ENCODE data around the gene HSPA12B. TPM values are rescaled to one million over a fixed set of nuclear protein-coding genes. Genes with fewer than 3 reads are reported as not detected.

HSPA12B gene
- total and polyA plus RNA-seq, 2 of the 13 experiments (the other 11 are each of a cell fraction or from before 2014, with no cell fraction given), result 0.01 TPM; not detected in 1

GRCh38 chr20:3781153-3781910, 48.8 kb downstream of the HSPA12B start, which contains the start of gene SPEF1 (continued):
- TF ChIP-seq ZHX2 (IDR thresholded peaks at IDR 0.05; ENCODE audit: low read depth), result peak; percentile 61; the same call in 1 of the 2 replicates
- TF ChIP-seq ZHX2 (CRISPR knock-in tag; IDR thresholded peaks at IDR 0.05; ENCODE audit: borderline replicate concordance), result no peak
- 0 out of 2 replicates have a peak, but pooled peaks have one; percentile 51 for TF ChIP-seq ZBTB7B (CRISPR knock-in tag; IDR thresholded peaks at IDR 0.05)
- TF ChIP-seq, protein P1, sequence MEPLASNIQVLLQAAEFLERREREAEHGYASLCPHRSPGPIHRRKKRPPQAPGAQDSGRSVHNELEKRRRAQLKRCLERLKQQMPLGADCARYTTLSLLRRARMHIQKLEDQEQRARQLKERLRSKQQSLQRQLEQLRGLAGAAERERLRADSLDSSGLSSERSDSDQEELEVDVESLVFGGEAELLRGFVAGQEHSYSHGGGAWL (CRISPR knock-in tag; IDR thresholded peaks at IDR 0.05), result peak; percentile 28; the same call in 1 of the 2 replicates
- TF ChIP-seq PPARG (CRISPR knock-in tag; conservative IDR thresholded peaks at IDR 0.05), result peak; percentile 12; the same call in 1 of the 2 replicates
- 0 out of 2 replicates have a peak, but pooled peaks have one; percentile 22 for TF ChIP-seq RFX5 (IDR thresholded peaks at IDR 0.05; ENCODE audit: low read depth, low read length)
- TF ChIP-seq IKZF1 (IDR thresholded peaks at IDR 0.05), result no peak
- TF ChIP-seq ZNF432 (CRISPR knock-in tag; IDR thresholded peaks at IDR 0.05; ENCODE audit: borderline replicate concordance), result no peak
- TF ChIP-seq ZNF333 (CRISPR knock-in tag; IDR thresholded peaks at IDR 0.05; ENCODE audit: borderline replicate concordance), result peak; percentile 59
- peak; percentile 78 for TF ChIP-seq GATAD1 (CRISPR knock-in tag; IDR thresholded peaks at IDR 0.05)
- no peak for TF ChIP-seq ZNF12 (CRISPR knock-in tag; IDR thresholded peaks at IDR 0.05)
- TF ChIP-seq ZNF451 (CRISPR knock-in tag; IDR thresholded peaks at IDR 0.05), result peak; percentile 24; the same call in 1 of the 2 replicates
- 0 out of 2 replicates have a peak, but pooled peaks have one; percentile 25 for TF ChIP-seq KLF11 (CRISPR knock-in tag; IDR thresholded peaks at IDR 0.05)
- no peak for TF ChIP-seq ZNF230 (CRISPR knock-in tag; IDR thresholded peaks at IDR 0.05)
- no peak for TF ChIP-seq ZIK1 (CRISPR knock-in tag; IDR thresholded peaks at IDR 0.05; ENCODE audit: borderline replicate concordance, low read depth)
- peak; percentile 85 for TF ChIP-seq THAP9 (CRISPR knock-in tag; IDR thresholded peaks at IDR 0.05; ENCODE audit: borderline replicate concordance)
- TF ChIP-seq ZBTB21 (CRISPR knock-in tag; IDR thresholded peaks at IDR 0.05), result peak; percentile 14; the same call in 1 of the 2 replicates
- peak; percentile 96 for TF ChIP-seq TGIF2 (CRISPR knock-in tag; IDR thresholded peaks at IDR 0.05)
- peak; percentile 26; the same call in 1 of the 2 replicates for TF ChIP-seq ZNF724P (CRISPR knock-in tag; IDR thresholded peaks at IDR 0.05; ENCODE audit: borderline replicate concordance)
- TF ChIP-seq NFE2L1 (CRISPR knock-in tag; IDR thresholded peaks at IDR 0.05; ENCODE audit: borderline replicate concordance), result no peak
- peak; percentile 65; the same call in 1 of the 2 replicates for TF ChIP-seq CHD4 (IDR thresholded peaks at IDR 0.05; ENCODE audit: borderline replicate concordance, low read length)
- no peak for TF ChIP-seq ZNF644 (CRISPR knock-in tag; IDR thresholded peaks at IDR 0.05; ENCODE audit: low read depth)

Data from HepG2 (cell line).